ENCODE results near the gene KCNJ11. TPM values are rescaled to one million over a fixed set of nuclear protein-coding genes. Genes with fewer than 3 reads are reported as not detected.
A peak's percentile ranks its signal among the peaks of the same experiment; 100 is the strongest.

KCNJ11 gene
- total RNA-seq, 2 experiments from 2014 or later, result 4.2 to 5.7 TPM

GRCh38 chr11:17376493-17376892, 12.0 kb downstream of the KCNJ11 start:
- POLR2A ChIA-PET, result no interaction called here
- no peak overlapping the region for H3K4me3 Mint-ChIP-seq

GRCh38 chr11:17375547-17375946, 12.9 kb downstream of the KCNJ11 start:
- Mint-ChIP-seq H3K9me3 (ENCODE audit: insufficient read depth) (peaks cover 26% of the 10 kb centered on the region), H3K4me3 (no peak overlapping the region), H3K36me3 (ENCODE audit: low read depth) (peaks cover 24% of the 10 kb centered on the region), H3K4me1 (ENCODE audit: low read depth) (no peaks in the 10 kb centered on the region), H3K27ac (no peak overlapping the region), H3K27me3 (ENCODE audit: low read depth) (no peaks in the 10 kb centered on the region)
- DNase-seq (no peak), ATAC-seq (no peak)
- ChIA-PET POLR2A (no interaction called here), CTCF (interaction anchor here (2.2 kb wide), 1 partner anchor 8 kb away, joined by 12 read pairs; no protein-coding TSS in a partner anchor)

More at GRCh38 chr11:17376493-17376892, 12.0 kb downstream of the KCNJ11 start:
- Mint-ChIP-seq H3K27me3 (ENCODE audit: low read depth) (no peaks in the 10 kb centered on the region), H3K4me1 (ENCODE audit: low read depth) (no peaks in the 10 kb centered on the region), H3K27ac (no peak overlapping the region), H3K36me3 (ENCODE audit: low read depth) (peaks cover 15% of the 10 kb centered on the region), H3K9me3 (ENCODE audit: insufficient read depth) (peaks cover 19% of the 10 kb centered on the region)
- no peak for DNase-seq
- CTCF ChIA-PET, result no interaction called here
- no peak for ATAC-seq

GRCh38 chr11:17371614-17372013, 16.8 kb downstream of the KCNJ11 start:
- H3K9me3 Mint-ChIP-seq (ENCODE audit: insufficient read depth), result peaks cover 41% of the 10 kb centered on the region
- H3K4me3 Mint-ChIP-seq, result no peak overlapping the region
- DNase-seq (no peak), ATAC-seq (no peak)
- POLR2A ChIA-PET, result interaction anchor here (0.6 kb wide), 1 partner anchor 142 kb away, joined by 3 read pairs; no protein-coding TSS in a partner anchor
- CTCF ChIA-PET, result interaction anchor here (1.3 kb wide), 1 partner anchor 12 kb away, joined by 4 read pairs; no protein-coding TSS in a partner anchor
- H3K4me1 Mint-ChIP-seq (ENCODE audit: low read depth), result peaks cover 12% of the 10 kb centered on the region
- H3K27me3 Mint-ChIP-seq (ENCODE audit: low read depth), result no peaks in the 10 kb centered on the region
- no peak overlapping the region for H3K27ac Mint-ChIP-seq
- peaks cover 49% of the 10 kb centered on the region for H3K36me3 Mint-ChIP-seq (ENCODE audit: low read depth)

- no peak for ATAC-seq
- Mint-ChIP-seq H3K4me1 (ENCODE audit: low read depth) (peaks cover 12% of the 10 kb centered on the region), H3K27me3 (ENCODE audit: low read depth) (no peaks in the 10 kb centered on the region), H3K9me3 (ENCODE audit: insufficient read depth) (peaks cover 41% of the 10 kb centered on the region), H3K36me3 (ENCODE audit: low read depth) (peaks cover 49% of the 10 kb centered on the region), H3K4me3 (no peak overlapping the region), H3K27ac (no peak overlapping the region)
- DNase-seq, result no peak
- CTCF ChIA-PET, result no interaction called here
- POLR2A ChIA-PET, result no interaction called here
Measured at GRCh38 chr11:17369684-17370243, 18.7 kb downstream of the KCNJ11 start.

- Mint-ChIP-seq H3K4me3 (no peak overlapping the region), H3K27ac (no peak overlapping the region), H3K9me3 (ENCODE audit: insufficient read depth) (peaks cover 38% of the 10 kb centered on the region), H3K36me3 (ENCODE audit: low read depth) (peaks cover 49% of the 10 kb centered on the region), H3K4me1 (ENCODE audit: low read depth) (peaks cover 12% of the 10 kb centered on the region), H3K27me3 (ENCODE audit: low read depth) (no peaks in the 10 kb centered on the region)
- DNase-seq (no peak), ATAC-seq (no peak)
- ChIA-PET POLR2A (no interaction called here), CTCF (interaction anchor here (0.7 kb wide), 1 partner anchor 139 kb away, joined by 3 read pairs; no protein-coding TSS in a partner anchor)
Measured at GRCh38 chr11:17369094-17369493, 19.4 kb downstream of the KCNJ11 start.

- peaks cover 12% of the 10 kb centered on the region for H3K4me1 Mint-ChIP-seq (ENCODE audit: low read depth)
- H3K36me3 Mint-ChIP-seq (ENCODE audit: low read depth), result peaks cover 49% of the 10 kb centered on the region
- ChIA-PET CTCF (interaction anchor here (0.7 to 1.0 kb wide), 2 partner anchors 14 to 138 kb away, joined by 3 to 6 read pairs; no protein-coding TSS in a partner anchor), POLR2A (no interaction called here)
- no peaks in the 10 kb centered on the region for H3K27me3 Mint-ChIP-seq (ENCODE audit: low read depth)
- no peak overlapping the region for H3K4me3 Mint-ChIP-seq
- peaks cover 38% of the 10 kb centered on the region for H3K9me3 Mint-ChIP-seq (ENCODE audit: insufficient read depth)
- ATAC-seq, result no peak
- no peak overlapping the region for H3K27ac Mint-ChIP-seq
- no peak for DNase-seq
Measured at GRCh38 chr11:17368551-17368950, 19.9 kb downstream of the KCNJ11 start.

GRCh38 chr11:17366495-17366894, 22.0 kb downstream of the KCNJ11 start:
- ATAC-seq (no peak), DNase-seq (no peak)
- H3K4me3 Mint-ChIP-seq, result no peak overlapping the region
- H3K4me1 Mint-ChIP-seq (ENCODE audit: low read depth), result peaks cover 12% of the 10 kb centered on the region
- ChIA-PET CTCF (interaction anchor here (0.6 to 3.5 kb wide), 4 partner anchors 12 to 260 kb away, joined by 3 to 24 read pairs (median 3); no protein-coding TSS in a partner anchor), POLR2A (no interaction called here)
- H3K27me3 Mint-ChIP-seq (ENCODE audit: low read depth), result no peaks in the 10 kb centered on the region
- H3K27ac Mint-ChIP-seq, result no peak overlapping the region
- H3K36me3 Mint-ChIP-seq (ENCODE audit: low read depth), result peaks cover 37% of the 10 kb centered on the region
- peaks cover 22% of the 10 kb centered on the region for H3K9me3 Mint-ChIP-seq (ENCODE audit: insufficient read depth)

- Mint-ChIP-seq H3K36me3 (ENCODE audit: low read depth) (peaks cover 14% of the 10 kb centered on the region), H3K27ac (no peak overlapping the region), H3K9me3 (ENCODE audit: insufficient read depth) (no peaks in the 10 kb centered on the region), H3K27me3 (ENCODE audit: low read depth) (peaks cover 3% of the 10 kb centered on the region), H3K4me1 (ENCODE audit: low read depth) (peaks cover 37% of the 10 kb centered on the region), H3K4me3 (peak overlapping the region; percentile 82)
- DNase-seq, result peak; percentile 85
- ChIA-PET CTCF (interaction anchor here (0.6 to 2.6 kb wide), 20 partner anchors 10 to 1138 kb away, joined by 3 to 25 read pairs (median 5); partner anchors contain the start of genes KCNJ11 and RPS13), POLR2A (no interaction called here)
- ATAC-seq, result peak; percentile 23
Measured at GRCh38 chr11:17354601-17354991, 33.9 kb downstream of the KCNJ11 start.

- DNase-seq (no peak), ATAC-seq (no peak)
- Mint-ChIP-seq H3K27ac (peak overlapping the region; percentile 77), H3K4me3 (peak overlapping the region; percentile 82), H3K36me3 (ENCODE audit: low read depth) (peaks cover 13% of the 10 kb centered on the region), H3K27me3 (ENCODE audit: low read depth) (peaks cover 3% of the 10 kb centered on the region), H3K9me3 (ENCODE audit: insufficient read depth) (no peaks in the 10 kb centered on the region), H3K4me1 (ENCODE audit: low read depth) (peaks cover 37% of the 10 kb centered on the region)
- ChIA-PET CTCF (interaction anchor here (0.7 to 2.6 kb wide), 25 partner anchors 11 to 1925 kb away, joined by 3 to 25 read pairs (median 5); partner anchors contain the start of genes KCNJ11 and RPS13), POLR2A (interaction anchor here (1.1 kb wide), 1 partner anchor 77 kb away, joined by 3 read pairs; the partner anchor contains the start of gene NUCB2)
Measured at GRCh38 chr11:17353821-17354600, 34.4 kb downstream of the KCNJ11 start.

- Mint-ChIP-seq H3K36me3 (ENCODE audit: low read depth) (peaks cover 14% of the 10 kb centered on the region), H3K27me3 (ENCODE audit: low read depth) (peaks cover 3% of the 10 kb centered on the region), H3K27ac (peak overlapping the region; percentile 85), H3K4me3 (peak overlapping the region; percentile 82), H3K9me3 (ENCODE audit: insufficient read depth) (no peaks in the 10 kb centered on the region), H3K4me1 (ENCODE audit: low read depth) (peaks cover 37% of the 10 kb centered on the region)
- POLR2A ChIA-PET, result interaction anchor here (1.1 to 1.3 kb wide), 2 partner anchors 77 to 78 kb away, joined by 3 read pairs; partner anchors contain the start of gene NUCB2
- ATAC-seq (peak; percentile 69), DNase-seq (peak; percentile 60)
- CTCF ChIA-PET, result interaction anchor here (0.8 to 2.6 kb wide), 17 partner anchors 12 to 1926 kb away, joined by 3 to 25 read pairs (median 8); no protein-coding TSS in a partner anchor
Measured at GRCh38 chr11:17352950-17353820, 35.3 kb downstream of the KCNJ11 start.

GRCh38 chr11:17351510-17352176, 36.8 kb downstream of the KCNJ11 start, which contains the start of gene NCR3LG1:
Gene NCR3LG1 (plus strand): TSS chr11:17351800. CDS start chr11:17351970, 170 bp downstream.
- Mint-ChIP-seq H3K4me1 (ENCODE audit: low read depth) (peaks cover 37% of the 10 kb centered on the region), H3K4me3 (peak within 1 kb of the TSS; percentile 82), H3K36me3 (ENCODE audit: low read depth) (peaks cover 11% of the 10 kb centered on the region), H3K9me3 (ENCODE audit: insufficient read depth) (no peaks in the 10 kb centered on the region), H3K27me3 (ENCODE audit: low read depth) (peaks cover 3% of the 10 kb centered on the region), H3K27ac (peak within 1 kb of the TSS; percentile 85)
- DNase-seq (peak; percentile 61), ATAC-seq (peak; percentile 53)
- POLR2A ChIA-PET, result interaction anchor here (1.3 kb wide), 1 partner anchor 76 kb away, joined by 3 read pairs; no protein-coding TSS in a partner anchor
- CTCF ChIA-PET, result no interaction called here

Data from activated CD8-positive, alpha-beta T cell treated with anti-CD3 and anti-CD28 coated beads, Interleukin-2, amount 10 ng/mL, durations not matched to agents 7 days and 5 days (primary cell).